ENCODE measurements around the gene CEP128. TPM values are rescaled to one million over a fixed set of nuclear protein-coding genes. Genes with fewer than 3 reads are reported as not detected.

Gene CEP128
- total RNA-seq, 4 donors from 2014 or later = 7.4 to 30.4 (median 11.7) TPM

GRCh38 chr14:80645667-80646413, 295.7 kb downstream of the CEP128 start:
- 97% methylated on average over 5 of the region's 5 CpGs for WGBS
- no peak overlapping the region for H3K4me3 ChIP-seq
- H3K36me3 ChIP-seq = no peaks in the 10 kb centered on the region
- no peak overlapping the region for H3K27ac ChIP-seq
- TF ChIP-seq POLR2AphosphoS5 (IDR thresholded peaks at IDR 0.05) (no peak), POLR2A (IDR thresholded peaks at IDR 0.05) (no peak), EP300 (IDR thresholded peaks at IDR 0.05) (no peak)
- TF ChIP-seq, protein P1, sequence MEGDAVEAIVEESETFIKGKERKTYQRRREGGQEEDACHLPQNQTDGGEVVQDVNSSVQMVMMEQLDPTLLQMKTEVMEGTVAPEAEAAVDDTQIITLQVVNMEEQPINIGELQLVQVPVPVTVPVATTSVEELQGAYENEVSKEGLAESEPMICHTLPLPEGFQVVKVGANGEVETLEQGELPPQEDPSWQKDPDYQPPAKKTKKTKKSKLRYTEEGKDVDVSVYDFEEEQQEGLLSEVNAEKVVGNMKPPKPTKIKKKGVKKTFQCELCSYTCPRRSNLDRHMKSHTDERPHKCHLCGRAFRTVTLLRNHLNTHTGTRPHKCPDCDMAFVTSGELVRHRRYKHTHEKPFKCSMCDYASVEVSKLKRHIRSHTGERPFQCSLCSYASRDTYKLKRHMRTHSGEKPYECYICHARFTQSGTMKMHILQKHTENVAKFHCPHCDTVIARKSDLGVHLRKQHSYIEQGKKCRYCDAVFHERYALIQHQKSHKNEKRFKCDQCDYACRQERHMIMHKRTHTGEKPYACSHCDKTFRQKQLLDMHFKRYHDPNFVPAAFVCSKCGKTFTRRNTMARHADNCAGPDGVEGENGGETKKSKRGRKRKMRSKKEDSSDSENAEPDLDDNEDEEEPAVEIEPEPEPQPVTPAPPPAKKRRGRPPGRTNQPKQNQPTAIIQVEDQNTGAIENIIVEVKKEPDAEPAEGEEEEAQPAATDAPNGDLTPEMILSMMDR (IDR thresholded peaks at IDR 0.05) = no peak
- H3K9me3 ChIP-seq = no peaks in the 10 kb centered on the region
- no peaks in the 10 kb centered on the region for H3K4me1 ChIP-seq
- no peaks in the 10 kb centered on the region for H3K27me3 ChIP-seq
- no peak for DNase-seq (ENCODE audit: low spot score in 2 of 2)

- Histone ChIP-seq H3K4me3 (no peak overlapping the region), H3K9me3 (no peaks in the 10 kb centered on the region), H3K36me3 (no peaks in the 10 kb centered on the region), H3K27me3 (no peaks in the 10 kb centered on the region), H3K4me1 (no peaks in the 10 kb centered on the region), H3K27ac (no peak overlapping the region)
- DNase-seq (ENCODE audit: low spot score in 2 of 2) = no peak
- TF ChIP-seq EP300 (IDR thresholded peaks at IDR 0.05) = no peak
- no peak for TF ChIP-seq POLR2AphosphoS5 (IDR thresholded peaks at IDR 0.05)
- TF ChIP-seq, protein P1 (IDR thresholded peaks at IDR 0.05) = no peak
- TF ChIP-seq POLR2A (IDR thresholded peaks at IDR 0.05) = no peak
- WGBS = 78% methylated on average over 2 of the region's 2 CpGs
These were observed 296.7 kb downstream of the CEP128 start for GRCh38 chr14:80644826-80645225.

DNA sequence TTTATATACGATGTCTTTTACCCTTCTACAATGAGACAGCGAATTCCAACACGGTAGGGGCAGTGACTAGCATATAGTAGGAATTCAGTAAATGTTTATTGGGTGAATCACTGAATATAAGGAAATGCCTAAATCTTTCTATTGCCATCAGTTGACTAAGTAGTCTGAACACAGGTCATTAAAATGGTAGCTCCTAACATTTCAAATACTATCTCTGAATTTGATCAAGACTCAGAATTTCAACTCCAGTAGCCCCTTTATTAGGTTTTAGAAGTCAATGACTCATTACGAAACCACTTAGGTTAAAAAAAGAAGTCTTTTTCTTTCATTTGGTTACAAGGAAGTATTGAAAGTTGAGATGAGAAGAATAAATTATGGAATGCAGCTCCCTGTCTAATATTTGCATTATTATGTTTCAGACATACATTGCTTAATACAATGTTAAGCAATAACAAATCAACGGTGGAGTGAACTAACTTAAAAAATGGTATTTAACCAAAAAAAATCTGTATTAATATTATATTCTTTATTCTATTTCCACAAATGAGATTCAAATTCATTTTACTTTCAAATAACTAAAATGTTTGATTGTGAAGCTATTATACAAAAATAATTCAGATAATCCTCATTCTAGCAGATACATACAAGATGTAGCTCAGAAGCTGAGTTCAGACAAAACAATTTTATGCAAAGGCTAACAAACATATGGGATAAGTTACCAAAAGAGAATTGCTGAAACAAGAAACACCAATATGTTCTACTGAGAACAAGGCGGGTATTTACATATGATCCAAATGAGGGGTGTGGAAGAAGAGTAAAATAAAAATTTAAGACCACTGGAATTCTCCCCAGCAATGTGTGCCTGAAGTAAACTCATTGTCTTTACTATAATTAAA, 302.7 kb downstream of the CEP128 start:
- TF ChIP-seq POLR2A (IDR thresholded peaks at IDR 0.05) (no peak), EP300 (IDR thresholded peaks at IDR 0.05) (no peak), POLR2AphosphoS5 (IDR thresholded peaks at IDR 0.05) (no peak)
- TF ChIP-seq, protein P1 (IDR thresholded peaks at IDR 0.05) = no peak
- Histone ChIP-seq H3K27ac (no peak overlapping the region), H3K9me3 (no peaks in the 10 kb centered on the region), H3K36me3 (no peaks in the 10 kb centered on the region), H3K4me1 (no peaks in the 10 kb centered on the region), H3K27me3 (no peaks in the 10 kb centered on the region), H3K4me3 (no peak overlapping the region)
- 83% methylated on average over 6 of the region's 6 CpGs for WGBS
- no peak for DNase-seq (ENCODE audit: low spot score in 2 of 2)

GRCh38 chr14:80637756-80638619, 303.6 kb downstream of the CEP128 start:
- H3K27me3 ChIP-seq = no peaks in the 10 kb centered on the region
- H3K36me3 ChIP-seq = no peaks in the 10 kb centered on the region
- WGBS = 72% methylated on average over 10 of the region's 10 CpGs
- TF ChIP-seq POLR2A (IDR thresholded peaks at IDR 0.05) = no peak
- TF ChIP-seq EP300 (IDR thresholded peaks at IDR 0.05) = no peak
- TF ChIP-seq, protein P1 (IDR thresholded peaks at IDR 0.05) = no peak
- TF ChIP-seq POLR2AphosphoS5 (IDR thresholded peaks at IDR 0.05) = no peak
- H3K4me3 ChIP-seq = no peak overlapping the region
- H3K9me3 ChIP-seq = no peaks in the 10 kb centered on the region
- no peak for DNase-seq (ENCODE audit: low spot score in 2 of 2)
- H3K4me1 ChIP-seq = no peaks in the 10 kb centered on the region
- peak overlapping the region; percentile 4 for H3K27ac ChIP-seq

Data from suprapubic skin (tissue), 4 donors.